OCI-LY3 (cell line): ENCODE results near the gene KLHL25.

Experiments used
- H2AFZ ChIP-seq: fragments of 200-600, 300-600 bp; shearing (Covaris generic); 2 replicates; pipeline ENCODE4 v1.6.0; 2014; ENCODE audit warnings: antibody characterized with exemption, low read depth, low read length
- H3K27ac ChIP-seq: fragments of 200-600, 300-600 bp; sonication (generic); 2 replicates; pipeline ENCODE4 v1.5.1; 2014; ENCODE audit warnings: mild to moderate bottlenecking, low read length, moderate library complexity, mixed read lengths
- H3K27me3 ChIP-seq: fragments of 200-600, 300-600 bp; sonication (generic); 2 replicates; pipeline ENCODE4 v1.6.1; 2014; ENCODE audit warnings: low read depth, low read length, mixed read lengths
- H3K36me3 ChIP-seq: fragments of 200-600, 300-600 bp; sonication (generic); replicated peaks from 2 replicates; pipeline ENCODE3; 2014; ENCODE audit warnings: low read depth, low read length, mixed read lengths
- H3K4me1 ChIP-seq: fragments of 300-600, 200-600 bp; sonication (generic); 2 replicates; pipeline ENCODE4 v1.6.1; 2014; ENCODE audit warnings: low read length, mixed read lengths
- H3K4me2 ChIP-seq: fragments of 200-600, 300-600 bp; sonication (generic); 2 replicates; pipeline ENCODE4 v1.6.1; 2014; ENCODE audit warnings: low read length, mixed read lengths
- H3K4me3 ChIP-seq: fragments of 300-600, 200-600 bp; sonication (generic); 2 replicates; pipeline ENCODE4 v1.5.1; 2014; ENCODE audit warnings: antibody characterized with exemption, mild to moderate bottlenecking, low read length, moderate library complexity
- H3K79me2 ChIP-seq: fragments of 300-600, 200-600 bp; shearing (Covaris generic); 2 replicates; pipeline ENCODE4 v1.6.1; 2014; ENCODE audit warnings: mild to moderate bottlenecking, low read length, mixed read lengths
- H3K9ac ChIP-seq: fragments of 300-600, 200-600 bp; shearing (Covaris generic); 2 replicates; pipeline ENCODE4 v1.6.0; 2014; ENCODE audit warnings: mild to moderate bottlenecking, low read length, moderate library complexity
- H3K9me3 ChIP-seq: fragments of 200-600, 300-600 bp; shearing (Covaris generic); 2 replicates; pipeline ENCODE4 v1.6.1; 2014; ENCODE audit warnings: low read length, mixed read lengths; ENCODE audit not compliant: insufficient read depth
- H4K20me1 ChIP-seq: fragments of 200-600, 300-600 bp; sonication (generic); 2 replicates; pipeline ENCODE4 v1.6.1; 2016; ENCODE audit warnings: low read length, mixed read lengths; ENCODE audit not compliant: insufficient read depth
- CTCF ChIP-seq: fragments of 200-600, 300-600 bp; sonication (generic); IDR thresholded peaks from 2 replicates; pipeline ENCODE4 v1.5.1; 2014; ENCODE audit warnings: antibody characterized with exemption, low read length, low read depth
- EZH2phosphoT487 ChIP-seq: fragments of 200-600 bp; shearing (Covaris generic); IDR thresholded peaks from 2 replicates; pipeline ENCODE4 v1.6.1; 2018; ENCODE audit warnings: antibody characterized with exemption, mixed run types, low read depth

Gene KLHL25

GRCh38 chr15:85786781-85787114 lies 8.0 kb downstream of the KLHL25 start:
- no peaks in the 10 kb centered on the region for H3K4me1 ChIP-seq

GRCh38 chr15:85785887-85786780 lies 8.6 kb downstream of the KLHL25 start:
- no peaks in the 10 kb centered on the region for H3K4me1 ChIP-seq
- no peak overlapping the region for H3K27ac ChIP-seq
- no peak overlapping the region for H3K4me3 ChIP-seq
- H3K27me3 ChIP-seq, result no peaks in the 10 kb centered on the region
- TF ChIP-seq EZH2phosphoT487, result no peak
- TF ChIP-seq CTCF, result no peak
- H3K36me3 ChIP-seq, result no peaks in the 10 kb centered on the region
- H2AFZ ChIP-seq, result no peak overlapping the region
- H3K9me3 ChIP-seq, result no peaks in the 10 kb centered on the region
- peaks cover 8% of the 10 kb centered on the region; the same call in 1 of the 2 replicates for H3K79me2 ChIP-seq
- no peak overlapping the region for H3K9ac ChIP-seq
- H4K20me1 ChIP-seq, result peaks cover 14% of the 10 kb centered on the region; the same call in 1 of the 2 replicates
- H3K4me2 ChIP-seq, result no peak overlapping the region

More at GRCh38 chr15:85786781-85787114, 8.0 kb downstream of the KLHL25 start:
- TF ChIP-seq CTCF (no peak), EZH2phosphoT487 (no peak)
- Histone ChIP-seq H3K27me3 (no peaks in the 10 kb centered on the region), H3K9ac (no peak overlapping the region), H3K9me3 (no peaks in the 10 kb centered on the region), H3K79me2 (peaks cover 8% of the 10 kb centered on the region; the same call in 1 of the 2 replicates), H3K27ac (no peak overlapping the region), H2AFZ (no peak overlapping the region), H3K4me2 (no peak overlapping the region), H4K20me1 (peaks cover 18% of the 10 kb centered on the region), H3K36me3 (no peaks in the 10 kb centered on the region), H3K4me3 (no peak overlapping the region)

GRCh38 chr15:85782064-85782463 lies 12.7 kb downstream of the KLHL25 start:
- Histone ChIP-seq H3K9me3 (no peaks in the 10 kb centered on the region), H3K9ac (no peak overlapping the region), H3K36me3 (no peaks in the 10 kb centered on the region), H3K27me3 (no peaks in the 10 kb centered on the region), H3K27ac (no peak overlapping the region), H3K4me2 (no peak overlapping the region), H3K4me3 (no peak overlapping the region), H4K20me1 (peaks cover 18% of the 10 kb centered on the region; the same call in 1 of the 2 replicates), H3K79me2 (peaks cover 4% of the 10 kb centered on the region; the same call in 1 of the 2 replicates), H2AFZ (no peak overlapping the region), H3K4me1 (no peaks in the 10 kb centered on the region)
- TF ChIP-seq EZH2phosphoT487 (no peak), CTCF (no peak)

GRCh38 chr15:85781099-85781498 lies 13.6 kb downstream of the KLHL25 start:
- H3K9me3 ChIP-seq, result no peaks in the 10 kb centered on the region
- no peak overlapping the region for H3K9ac ChIP-seq
- H3K4me1 ChIP-seq, result no peaks in the 10 kb centered on the region
- H2AFZ ChIP-seq, result no peak overlapping the region
- no peak overlapping the region for H3K27ac ChIP-seq
- H3K4me2 ChIP-seq, result no peak overlapping the region
- H3K4me3 ChIP-seq, result no peak overlapping the region
- H3K27me3 ChIP-seq, result no peaks in the 10 kb centered on the region
- H3K79me2 ChIP-seq, result peaks cover 2% of the 10 kb centered on the region; the same call in 1 of the 2 replicates
- H4K20me1 ChIP-seq, result peaks cover 12% of the 10 kb centered on the region; the same call in 1 of the 2 replicates
- H3K36me3 ChIP-seq, result no peaks in the 10 kb centered on the region
- TF ChIP-seq EZH2phosphoT487 (no peak), CTCF (no peak)
